Measurements from ENCODE around the gene PDIA3.

GRCh38 chr15:43808435-43808950, 62.3 kb downstream of the PDIA3 start:
- TF ChIP-seq, protein P1, sequence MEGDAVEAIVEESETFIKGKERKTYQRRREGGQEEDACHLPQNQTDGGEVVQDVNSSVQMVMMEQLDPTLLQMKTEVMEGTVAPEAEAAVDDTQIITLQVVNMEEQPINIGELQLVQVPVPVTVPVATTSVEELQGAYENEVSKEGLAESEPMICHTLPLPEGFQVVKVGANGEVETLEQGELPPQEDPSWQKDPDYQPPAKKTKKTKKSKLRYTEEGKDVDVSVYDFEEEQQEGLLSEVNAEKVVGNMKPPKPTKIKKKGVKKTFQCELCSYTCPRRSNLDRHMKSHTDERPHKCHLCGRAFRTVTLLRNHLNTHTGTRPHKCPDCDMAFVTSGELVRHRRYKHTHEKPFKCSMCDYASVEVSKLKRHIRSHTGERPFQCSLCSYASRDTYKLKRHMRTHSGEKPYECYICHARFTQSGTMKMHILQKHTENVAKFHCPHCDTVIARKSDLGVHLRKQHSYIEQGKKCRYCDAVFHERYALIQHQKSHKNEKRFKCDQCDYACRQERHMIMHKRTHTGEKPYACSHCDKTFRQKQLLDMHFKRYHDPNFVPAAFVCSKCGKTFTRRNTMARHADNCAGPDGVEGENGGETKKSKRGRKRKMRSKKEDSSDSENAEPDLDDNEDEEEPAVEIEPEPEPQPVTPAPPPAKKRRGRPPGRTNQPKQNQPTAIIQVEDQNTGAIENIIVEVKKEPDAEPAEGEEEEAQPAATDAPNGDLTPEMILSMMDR (IDR thresholded peaks at IDR 0.05): no peak
- no peak for TF ChIP-seq POLR2AphosphoS5 (IDR thresholded peaks at IDR 0.05)
